ENCODE data around the gene KLHL18.

GRCh38 chr3:47238017-47238416, 44.7 kb upstream of the KLHL18 start:
- TF ChIP-seq POLR2A (IDR thresholded peaks at IDR 0.05; ENCODE audit: low read length) (no peak), GATA1 (IDR thresholded peaks at IDR 0.05; ENCODE audit: low read depth, low read length) (no peak)
